NCI-H748 treated with DMSO at 0.1 percent for 48 hours (cell line): ENCODE data around the gene ERMARD.

ENCODE experiments used
- DNase-seq: peaks from one replicate; lab custom pipeline; 2025; lab: John Stamatoyannopoulos, UW

The ERMARD gene

DNA sequence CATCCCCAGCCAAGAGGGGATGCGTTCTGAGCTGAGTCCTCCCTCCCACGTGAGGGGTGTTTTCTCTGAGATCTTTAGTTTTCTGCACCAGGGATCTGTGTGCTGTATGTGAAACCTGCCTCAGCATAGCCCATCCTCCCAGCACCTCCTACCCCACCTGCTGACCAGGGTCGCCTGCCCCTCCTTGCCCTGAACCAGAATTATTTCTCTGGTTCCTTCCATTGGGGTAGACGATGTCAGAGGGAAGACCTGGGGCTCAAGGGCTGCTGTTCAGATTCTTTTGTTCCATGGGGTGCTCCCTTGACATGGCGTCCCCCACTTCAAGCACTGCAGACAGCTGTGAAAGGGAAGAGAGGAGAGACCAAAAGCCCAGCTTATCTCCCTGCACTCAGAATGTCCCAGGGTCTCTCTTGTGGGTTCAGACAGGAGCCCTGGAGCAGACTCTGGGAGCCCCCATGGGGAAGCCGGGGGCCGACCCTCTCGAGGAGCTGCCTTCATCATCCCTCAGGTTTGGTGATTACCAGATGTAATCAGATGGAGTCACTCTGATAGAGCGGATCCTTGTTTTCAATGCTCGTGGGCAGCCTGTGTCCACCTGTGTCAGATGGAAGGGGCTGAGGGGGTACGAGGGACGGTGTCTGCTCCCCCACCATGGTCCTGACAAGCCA, 74.3 kb downstream of the ERMARD start:
- no peak for DNase-seq

DNA sequence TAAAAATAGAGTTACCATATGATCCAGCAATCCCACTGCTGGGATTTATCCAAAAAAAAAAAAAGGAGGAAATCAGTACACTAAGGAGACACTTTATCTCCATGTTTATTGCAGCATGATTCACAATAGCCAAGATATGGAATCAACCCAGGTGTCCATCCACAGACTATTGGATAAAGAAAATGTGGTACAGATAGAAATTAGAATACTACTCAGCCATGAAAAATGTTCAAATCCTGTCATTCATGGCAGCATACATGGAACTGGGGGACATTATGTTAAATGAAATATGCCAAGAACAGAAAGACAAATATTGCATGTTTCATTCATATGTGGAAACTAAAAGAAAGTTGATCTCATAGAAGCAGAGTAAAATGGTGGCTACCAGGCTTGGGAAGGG, 75.3 kb downstream of the ERMARD start:
- DNase-seq, result no peak

DNA sequence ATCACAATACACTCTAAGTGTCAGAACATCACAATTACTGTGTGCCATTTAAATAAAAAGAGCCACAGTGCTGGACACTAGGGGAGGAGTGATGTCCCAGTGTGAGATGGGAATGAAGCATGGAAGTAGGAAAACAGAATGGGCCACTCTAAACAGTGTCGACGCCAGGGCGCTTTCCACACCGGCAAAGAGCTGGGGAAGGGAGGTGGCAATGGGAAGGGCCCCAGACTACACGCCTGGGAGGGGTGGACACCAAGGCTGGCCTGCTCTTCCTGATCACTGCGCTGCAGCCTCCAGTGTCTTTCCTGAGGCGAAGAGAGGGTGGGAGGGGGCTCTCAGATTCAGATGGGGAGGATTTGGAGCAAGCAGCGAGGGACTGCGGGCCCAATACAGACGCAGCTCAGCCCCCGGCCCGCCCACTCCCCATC, 75.9 kb downstream of the ERMARD start:
- no peak for DNase-seq

DNA sequence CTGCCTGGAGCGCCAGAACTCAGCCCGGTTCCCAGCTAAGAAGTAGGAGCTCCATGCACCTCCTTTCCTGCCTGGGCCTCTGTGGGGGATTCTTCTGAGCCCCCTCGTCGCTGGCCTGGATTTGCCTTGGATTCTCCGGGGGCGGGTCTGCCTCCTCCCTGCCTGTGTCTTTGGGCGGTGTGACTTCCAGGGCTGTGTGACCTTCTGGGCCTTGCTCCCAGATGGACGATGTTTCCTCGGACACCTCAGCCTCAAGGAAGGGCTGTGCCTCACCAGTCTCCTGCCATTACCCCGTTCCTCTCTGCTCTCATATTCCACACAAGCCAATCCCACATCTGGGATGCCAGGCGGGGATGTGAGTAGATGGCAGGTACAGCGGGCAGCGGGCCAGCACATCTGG, 76.8 kb downstream of the ERMARD start:
- no peak for DNase-seq

DNA sequence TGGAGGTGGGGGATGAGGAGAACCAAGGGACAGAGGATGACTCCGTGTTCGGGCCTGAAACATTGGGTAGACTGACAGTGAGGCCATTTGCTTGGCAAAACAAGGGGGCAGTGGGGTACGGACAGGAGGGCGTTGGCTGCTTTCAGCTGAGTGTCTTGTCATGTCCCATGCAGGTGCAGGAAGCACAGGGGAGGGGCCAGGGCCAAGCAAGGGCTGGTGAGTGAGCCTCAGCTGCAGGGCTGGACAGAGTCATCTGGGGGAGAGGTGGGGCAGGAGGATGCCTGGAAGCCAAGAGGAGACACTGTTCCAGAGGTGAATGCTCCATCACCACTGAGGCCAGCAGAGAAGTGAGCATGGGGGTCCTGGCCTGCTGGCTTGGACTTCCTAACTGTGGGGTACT, 78.4 kb downstream of the ERMARD start:
- DNase-seq, result no peak

DNA sequence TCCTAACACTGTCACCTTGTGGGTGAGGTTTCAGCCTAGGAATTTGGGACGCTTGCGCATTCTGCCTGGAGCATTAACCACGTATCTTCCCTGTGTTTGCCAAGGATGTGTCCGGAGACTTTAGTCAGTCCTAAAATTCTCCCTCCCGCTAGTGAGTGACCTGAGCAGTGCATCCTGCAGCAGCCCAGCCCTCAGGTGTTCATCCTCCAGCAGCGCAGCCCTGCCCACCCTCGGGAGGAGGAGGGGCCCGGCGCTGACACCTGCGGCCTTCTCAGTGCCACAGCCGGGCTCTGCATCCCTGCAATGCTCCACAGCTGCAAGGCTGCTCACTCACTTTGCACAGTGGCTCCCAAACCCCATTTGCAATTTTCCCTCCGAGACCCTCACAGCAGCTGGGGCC, 79.5 kb downstream of the ERMARD start:
- no peak for DNase-seq
